CD4-positive, alpha-beta T cell treated with Interleukin-6 at 100 ng/mL for 8 hours (primary cell): ENCODE data around the gene RAB18.
"Not testable (repeated sequence)": the region's sequence is repeated elsewhere in the genome, so short reads cannot be mapped to it uniquely, and the experiment has no call there.

Source experiments
- DNase-seq: peaks from one replicate; pipeline ENCODE4 v3.0.0-alpha.2; 2020; ENCODE audit warnings: mixed read lengths, low spot score

RAB18 gene

DNA sequence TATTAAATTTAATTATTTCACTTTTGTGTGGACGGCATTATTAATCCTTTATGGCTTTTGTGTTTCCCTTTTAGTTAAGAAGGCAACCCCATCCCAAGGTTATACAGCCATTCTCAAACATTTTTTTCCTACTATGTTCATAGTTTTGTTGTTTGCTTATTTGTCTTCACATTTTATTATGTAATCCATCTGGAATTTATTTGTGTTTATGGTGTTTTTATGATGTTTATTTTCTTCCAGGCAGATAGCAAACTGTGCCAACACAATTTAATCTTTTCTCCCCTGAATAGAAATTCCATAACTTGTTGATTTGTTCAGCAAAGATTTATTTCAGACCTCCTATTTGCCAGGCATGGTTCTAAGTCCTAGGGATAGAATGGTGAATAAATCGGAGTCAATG is 42.9 kb downstream of the RAB18 start:
- DNase-seq, result no peak

DNA sequence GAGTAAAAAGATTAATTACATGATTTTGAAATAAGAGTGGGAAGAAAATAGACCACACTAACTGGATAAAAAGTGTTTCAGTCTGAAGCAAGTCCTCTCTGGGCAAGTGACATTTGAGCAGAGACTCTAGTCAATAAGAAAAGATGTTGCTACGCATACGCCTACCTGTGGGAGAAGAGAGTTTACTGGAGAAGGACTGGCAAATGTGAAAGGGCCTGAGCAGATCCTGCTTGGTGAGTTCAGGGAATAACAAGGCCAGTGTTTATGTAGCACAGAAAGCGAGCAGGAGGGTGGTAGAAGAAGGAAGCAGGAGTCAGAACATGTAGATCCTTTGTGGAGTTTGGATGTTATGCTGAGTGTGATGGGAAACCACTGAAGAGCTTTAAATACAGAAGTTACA is 43.4 kb downstream of the RAB18 start:
- DNase-seq, result no peak

- no peak for DNase-seq
Observed at GRCh38 chr10:27550823-27551222, 46.7 kb downstream of the RAB18 start.

GRCh38 chr10:27558612-27559020 is 54.5 kb downstream of the RAB18 start:
- DNase-seq, result peak; percentile 9

- DNase-seq, result no peak
Observed at GRCh38 chr10:27561334-27561733, 57.2 kb downstream of the RAB18 start.

- no peak for DNase-seq
Observed at GRCh38 chr10:27564398-27564797, 60.3 kb downstream of the RAB18 start.

GRCh38 chr10:27564880-27565279 is 60.8 kb downstream of the RAB18 start:
- DNase-seq, result no peak

DNA sequence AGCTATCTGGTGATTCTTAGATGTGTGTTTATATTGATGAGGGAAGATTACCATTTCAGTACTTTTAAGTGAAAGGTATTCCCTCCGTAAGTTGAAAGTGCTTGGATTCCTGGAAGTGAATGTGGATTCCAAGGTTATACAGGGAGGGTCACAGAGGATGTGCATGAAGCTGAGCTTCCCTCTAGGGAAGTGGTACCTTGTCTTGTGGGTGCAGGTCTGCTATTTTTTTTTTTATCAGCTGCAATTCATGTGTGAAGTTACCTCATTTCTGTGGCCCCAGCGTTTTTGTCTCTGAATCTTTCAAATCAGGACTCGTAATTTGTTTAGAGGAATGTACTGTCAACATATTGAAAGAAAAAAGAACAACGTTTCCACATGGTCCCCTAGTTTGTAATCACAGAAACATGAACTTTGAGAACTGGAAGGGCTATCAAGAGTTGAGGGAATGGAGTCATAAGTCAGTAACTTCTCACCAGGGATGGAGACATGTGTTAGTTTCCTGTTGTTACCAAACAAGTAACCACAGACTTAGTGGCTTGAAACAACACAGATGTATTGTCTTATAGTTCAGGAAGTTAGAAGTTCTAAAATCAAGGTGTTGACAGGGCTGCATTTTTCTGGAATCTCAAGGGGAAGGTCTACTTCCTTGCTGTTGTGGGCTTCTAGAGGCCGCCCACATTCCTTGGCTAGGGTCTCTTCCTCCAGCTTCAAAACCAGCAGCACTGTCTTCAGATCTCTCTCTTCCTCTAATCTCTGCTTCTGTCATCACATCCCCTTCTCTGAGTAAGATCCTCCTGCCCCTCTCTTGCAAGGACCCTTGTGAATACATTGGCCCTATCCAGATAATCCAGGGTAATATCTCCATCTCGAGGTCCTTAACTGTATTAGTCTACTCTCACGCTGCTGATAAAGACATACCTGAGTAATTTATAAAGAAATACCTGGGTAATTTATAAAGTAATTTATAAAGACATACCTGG is 64.4 kb downstream of the RAB18 start:
- DNase-seq, result peak; percentile 6

GRCh38 chr10:27569946-27570345 is 65.8 kb downstream of the RAB18 start:
- no peak for DNase-seq

- not testable (repeated sequence) for DNase-seq
Observed at GRCh38 chr10:27577038-27577437, 72.9 kb downstream of the RAB18 start.

GRCh38 chr10:27578316-27578715 is 74.2 kb downstream of the RAB18 start:
- no peak for DNase-seq

GRCh38 chr10:27581225-27581624 is 77.1 kb downstream of the RAB18 start:
- DNase-seq, result no peak

GRCh38 chr10:27584302-27584701 is 80.2 kb downstream of the RAB18 start:
- DNase-seq, result no peak
